ENCODE results near the gene RTTN. TPM values are rescaled to one million over a fixed set of nuclear protein-coding genes. Genes with fewer than 3 reads are reported as not detected.
"Not testable (repeated sequence)": the region's sequence is repeated elsewhere in the genome, so short reads cannot be mapped to it uniquely, and the experiment has no call there.

The RTTN gene, protein sequence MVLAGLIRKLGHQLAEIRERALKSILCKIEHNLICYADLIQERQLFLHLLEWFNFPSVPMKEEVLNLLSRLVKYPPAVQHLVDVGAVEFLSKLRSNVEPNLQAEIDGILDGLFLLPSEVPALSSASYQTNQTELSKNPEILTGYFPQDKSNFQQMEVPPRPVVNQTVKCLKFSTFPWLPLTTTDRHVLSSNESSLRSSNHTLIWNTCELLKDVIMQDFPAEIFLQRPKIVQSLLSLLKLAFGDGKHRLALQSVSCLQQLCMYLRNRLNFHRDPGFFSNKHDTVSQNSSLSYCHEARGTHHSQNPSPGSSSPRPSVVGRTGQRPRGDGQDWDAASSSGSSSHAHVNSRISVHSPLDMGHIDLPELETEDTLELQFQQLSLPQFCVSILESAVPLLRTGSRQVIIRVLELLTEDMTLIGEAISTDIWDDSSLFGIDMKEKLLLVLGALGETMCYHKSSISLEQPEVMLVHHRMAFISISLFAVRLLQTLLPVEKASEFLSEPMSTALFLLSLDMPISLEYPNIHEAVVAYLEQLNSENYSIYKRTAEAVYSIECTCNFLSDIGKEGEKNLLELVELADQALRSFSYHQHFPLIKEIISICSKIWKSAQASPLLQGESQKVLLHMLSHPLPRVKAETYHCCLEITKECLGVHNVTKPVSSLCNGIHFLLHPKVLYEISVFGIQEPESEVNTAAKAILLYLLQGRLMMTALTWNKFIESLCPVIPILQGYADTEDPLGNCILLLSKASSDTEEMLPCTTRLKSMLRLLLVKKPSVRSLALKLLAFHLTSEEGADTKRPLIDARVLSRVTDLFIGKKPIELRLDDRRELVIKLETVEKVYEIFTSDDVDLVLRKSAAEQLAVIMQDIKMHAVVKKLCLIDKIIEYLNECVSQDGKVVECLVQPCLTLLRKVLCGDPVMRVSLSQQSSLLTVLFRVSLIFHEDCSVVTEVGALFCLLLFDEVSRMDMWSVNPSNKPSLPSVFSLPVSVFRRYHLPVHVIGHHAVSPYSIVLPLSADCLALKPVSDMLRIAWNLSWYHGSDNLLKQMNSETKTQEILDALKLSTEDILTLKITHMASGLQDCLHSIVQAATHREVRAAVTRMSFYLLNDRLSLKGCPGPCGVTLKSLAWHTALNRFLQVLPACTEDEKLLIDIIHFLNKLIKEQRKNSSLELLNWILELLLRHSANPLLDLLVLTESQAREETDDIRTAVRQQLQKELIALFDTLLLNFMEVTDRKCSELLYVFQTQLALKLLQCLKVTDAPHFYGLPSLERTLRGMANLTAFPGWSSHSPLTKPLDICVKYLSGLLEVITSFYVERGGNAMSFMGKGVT (N-terminal part only)
- 14.0 and 17.7 TPM in 2 replicates for total RNA-seq (2014; rRNA removed; shearing (Covaris generic))

DNA sequence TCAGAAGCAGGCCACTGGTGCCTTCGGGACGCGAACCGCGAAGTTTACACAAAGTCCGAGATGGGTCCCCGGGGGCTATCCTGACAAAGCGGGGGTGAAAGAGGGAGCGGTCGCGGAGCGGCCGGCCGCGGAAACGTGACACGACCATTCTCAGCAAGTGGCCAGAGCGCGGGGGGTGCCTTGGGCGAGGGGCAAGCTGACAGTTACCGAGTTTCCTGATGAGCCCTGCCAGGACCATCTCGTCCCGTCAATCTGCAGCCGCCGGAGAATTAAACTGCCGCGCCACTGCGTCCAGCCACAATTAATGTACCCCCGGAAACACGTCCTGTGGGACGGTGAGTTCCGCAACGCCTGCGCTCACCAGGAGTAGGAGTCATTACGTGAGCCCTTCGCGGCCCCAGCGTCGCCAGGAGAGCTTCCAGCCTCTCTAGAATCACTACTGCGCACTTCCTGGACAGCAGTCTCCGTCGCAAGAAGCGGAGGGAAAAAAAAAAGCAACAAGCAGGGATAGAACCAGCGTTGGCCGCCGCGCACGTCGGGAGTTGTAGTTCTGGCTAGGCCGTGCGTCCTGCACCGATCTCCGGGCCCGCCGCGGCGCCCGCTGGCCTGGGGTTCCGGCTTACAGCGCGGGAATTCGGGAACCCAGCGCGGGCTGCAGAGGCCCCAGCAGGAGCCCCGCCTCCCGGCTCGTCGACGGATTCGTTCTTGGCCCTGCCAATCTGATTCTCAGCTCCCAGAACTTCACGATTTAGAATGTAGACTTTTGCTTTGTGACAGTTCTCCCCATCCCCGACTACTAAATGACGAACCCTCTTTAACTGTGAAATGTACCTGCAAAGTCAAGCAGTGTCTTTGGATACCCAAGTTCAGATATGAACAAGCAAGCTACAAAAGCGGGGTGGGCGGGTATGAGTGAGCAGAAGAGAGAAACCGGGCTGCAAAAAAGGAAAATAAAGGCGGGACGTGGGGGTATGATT is at the start of gene RTTN:
Gene RTTN, minus strand, starts transcription at position 267 of the 977 bp plus-strand sequence. Its CDS starts 29 bp downstream, at position 238.
- DNase-seq (ENCODE audit: low read depth), result peak; percentile 93

DNA sequence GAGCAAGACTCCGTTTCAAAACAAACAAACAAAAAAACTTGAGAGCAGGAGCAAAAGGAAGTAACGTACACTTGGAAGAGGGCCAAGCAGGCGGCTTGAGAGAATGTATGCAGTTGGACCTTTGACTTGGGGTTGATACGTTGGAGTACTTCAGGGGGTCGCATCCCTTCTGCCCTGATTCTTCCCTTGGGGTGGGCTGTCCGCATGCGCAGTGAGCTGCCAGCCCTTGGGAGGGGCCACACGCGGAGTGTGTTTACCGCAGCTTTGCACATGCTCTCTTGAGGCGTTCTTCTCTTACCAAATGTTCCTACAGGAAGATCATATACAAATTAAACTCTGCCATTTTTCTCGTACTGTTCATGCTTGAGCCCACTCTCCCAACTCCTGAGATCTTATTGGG is 45.3 kb upstream of the RTTN start:
- no peak for DNase-seq (ENCODE audit: low read depth)

DNA sequence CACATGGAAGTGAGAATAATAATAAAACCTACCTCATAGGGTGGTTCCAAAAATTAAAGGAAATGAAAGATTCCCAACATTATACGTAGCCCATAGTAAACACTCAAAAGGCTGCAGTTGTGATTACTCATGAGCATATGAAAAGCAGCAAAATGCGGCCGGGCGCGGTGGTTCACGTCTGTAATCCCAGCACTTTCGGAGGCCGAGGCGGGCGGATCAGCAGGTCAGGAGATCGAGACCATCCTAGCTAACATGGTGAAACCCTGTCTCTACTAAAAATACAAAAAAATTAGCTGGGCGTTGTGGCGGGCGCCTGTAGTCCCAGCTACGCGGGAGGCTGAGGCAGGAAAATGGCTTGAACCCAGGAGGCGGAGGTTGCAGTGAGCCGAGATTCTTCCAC is 44.4 kb upstream of the RTTN start:
- DNase-seq (ENCODE audit: low read depth), result not testable (repeated sequence)

DNA sequence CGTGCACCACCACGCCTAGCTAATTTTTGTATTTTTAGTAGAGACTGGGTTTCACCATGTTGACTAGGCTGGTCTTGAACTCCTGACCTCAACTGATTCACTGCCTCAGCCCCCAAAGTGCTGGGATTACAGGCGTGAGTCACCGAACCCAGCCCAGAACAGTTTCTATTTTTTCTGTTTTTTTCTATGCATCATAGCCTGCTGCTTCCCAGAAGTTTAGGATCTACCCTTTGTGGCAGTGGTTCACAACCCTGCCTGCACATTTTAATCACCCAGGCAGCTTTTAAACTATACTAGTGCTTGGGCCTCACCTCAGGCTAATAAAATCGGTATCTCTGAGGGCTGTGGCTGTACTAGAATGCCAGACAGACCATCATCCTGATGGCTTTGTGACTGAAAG is 43.6 kb upstream of the RTTN start:
- DNase-seq (ENCODE audit: low read depth), result peak; percentile 30

DNA sequence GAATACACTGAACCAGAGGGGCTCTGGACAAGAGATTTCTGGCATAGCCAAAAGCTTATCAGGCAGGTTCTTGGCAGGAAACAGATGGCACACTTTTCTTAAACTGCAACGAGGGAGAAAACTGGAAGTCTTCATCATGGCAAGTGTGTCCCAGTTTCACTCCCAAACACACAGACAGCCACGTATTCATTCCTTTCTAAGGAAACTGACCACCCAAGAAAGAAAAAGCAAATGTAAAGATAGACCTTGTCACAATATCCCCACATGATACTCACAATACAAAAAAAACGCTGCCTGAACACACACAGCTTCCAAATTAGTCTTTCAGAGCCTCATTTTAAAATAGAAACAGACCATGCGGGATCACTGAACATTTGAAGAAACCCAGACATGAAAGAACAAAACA is 40.6 kb upstream of the RTTN start:
- DNase-seq (ENCODE audit: low read depth), result no peak

DNA sequence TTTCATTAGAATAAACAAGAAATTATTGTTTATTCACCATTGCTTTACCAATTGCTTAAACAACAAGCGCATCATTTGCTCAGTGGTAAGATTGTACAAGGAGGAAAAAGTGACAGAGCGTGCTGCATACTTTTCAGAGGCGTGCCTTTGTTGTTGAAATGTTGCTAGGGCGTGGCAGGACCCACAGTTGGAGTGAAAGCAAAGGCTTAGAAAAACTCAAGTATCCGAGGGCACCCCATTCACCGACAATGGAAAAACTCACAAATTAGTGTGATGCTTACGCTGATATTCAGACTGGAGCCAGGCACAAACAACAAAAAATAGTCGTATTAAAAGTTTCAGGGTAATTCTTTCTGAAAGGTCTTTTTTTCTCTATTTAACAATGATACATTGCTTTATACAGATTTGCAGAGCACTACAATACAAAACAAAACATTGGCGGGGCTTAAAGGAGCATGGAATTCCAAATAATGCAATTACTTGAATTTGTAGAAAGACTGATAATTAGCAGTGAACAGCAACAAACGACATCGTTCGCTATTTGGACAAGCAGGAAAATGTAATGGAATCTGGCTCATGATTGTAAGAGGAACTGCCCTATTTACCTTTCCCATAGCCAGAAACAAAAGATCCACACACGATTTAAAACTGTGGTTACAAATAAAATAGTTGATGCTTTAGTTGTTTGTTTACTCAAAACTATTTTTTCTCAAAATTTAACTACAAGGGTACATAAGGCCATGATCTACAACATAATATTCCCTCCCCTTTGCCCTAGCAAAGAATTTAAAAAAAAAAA is 37.8 kb upstream of the RTTN start:
- DNase-seq (ENCODE audit: low read depth), result peak; percentile 42

DNA sequence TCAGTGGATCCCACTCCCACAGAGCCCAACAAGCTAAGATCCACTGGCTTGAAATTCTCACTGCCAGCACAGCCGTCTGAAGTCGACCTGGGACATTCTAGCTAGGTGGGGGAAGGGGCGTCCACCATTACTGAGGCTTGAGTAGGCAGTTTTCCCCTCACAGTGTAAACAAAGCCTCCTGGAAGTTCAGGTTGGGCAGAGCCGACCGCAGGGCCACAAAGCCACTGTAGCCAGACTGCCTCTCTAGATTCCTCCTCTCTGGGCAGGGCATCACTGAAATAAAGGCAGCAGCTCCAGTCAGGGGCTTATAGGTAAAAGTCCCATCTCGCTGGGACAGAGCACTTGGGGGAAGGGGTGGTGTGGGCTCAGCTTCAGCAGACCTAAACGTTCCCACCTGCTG is 31.4 kb upstream of the RTTN start:
- not testable (repeated sequence) for DNase-seq (ENCODE audit: low read depth)

DNA sequence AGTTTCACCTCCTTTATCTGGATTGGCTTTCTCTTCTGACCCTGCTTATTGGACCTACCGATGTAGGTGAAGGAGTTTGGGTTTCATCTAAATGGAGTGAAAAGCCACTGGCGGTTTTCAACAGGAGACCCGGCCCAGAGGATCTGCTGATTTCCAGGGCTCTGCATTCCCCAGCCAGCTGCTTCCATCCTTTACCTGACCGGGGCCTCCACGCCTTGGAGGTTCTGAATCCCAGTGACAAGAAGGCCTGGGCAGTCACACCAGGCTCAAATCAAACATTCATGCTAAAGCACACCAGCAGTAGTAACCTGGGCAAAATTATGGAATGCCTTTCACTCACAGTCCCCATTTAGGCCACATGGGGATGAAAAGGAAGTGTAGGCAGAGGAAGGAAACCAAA is 30.0 kb upstream of the RTTN start:
- no peak for DNase-seq (ENCODE audit: low read depth)

DNA sequence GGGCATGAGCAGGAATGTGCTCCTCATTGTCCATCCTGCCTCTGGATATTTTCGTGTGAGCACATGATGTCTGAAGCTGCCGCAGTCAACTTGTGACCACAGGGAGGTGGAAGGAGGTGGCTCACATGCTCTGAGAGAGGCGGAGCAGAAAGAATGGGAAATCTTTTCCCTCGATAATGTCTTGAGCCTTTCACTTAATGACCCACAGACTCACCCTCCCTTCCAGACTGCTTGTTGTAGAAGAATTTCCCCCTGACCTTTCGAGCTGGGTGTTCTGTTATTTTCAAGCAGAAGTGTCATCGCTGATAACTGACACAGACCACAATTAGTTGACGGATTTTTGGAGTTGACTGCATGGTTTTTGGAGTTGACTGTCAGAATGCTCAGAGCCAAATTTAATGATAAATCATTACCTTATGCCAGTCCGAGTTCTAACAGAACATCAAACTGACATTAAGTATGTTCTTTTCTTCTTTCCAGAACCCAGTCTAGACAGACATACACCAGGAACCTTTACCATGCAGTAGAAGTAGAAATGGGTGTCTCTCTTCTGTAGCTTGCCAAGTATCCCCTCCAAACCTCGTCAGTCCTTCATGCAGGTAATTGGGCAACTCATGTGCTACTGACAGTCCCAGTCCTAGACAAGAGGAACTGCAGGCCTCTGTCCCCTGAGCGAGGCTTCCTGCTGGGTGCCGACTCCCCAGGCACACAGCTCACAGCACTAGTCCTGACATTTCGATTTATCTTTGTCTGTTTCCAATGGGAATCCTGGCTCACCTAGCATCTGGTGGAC is 29.4 kb upstream of the RTTN start:
- peak; percentile 69 for DNase-seq (ENCODE audit: low read depth)

DNA sequence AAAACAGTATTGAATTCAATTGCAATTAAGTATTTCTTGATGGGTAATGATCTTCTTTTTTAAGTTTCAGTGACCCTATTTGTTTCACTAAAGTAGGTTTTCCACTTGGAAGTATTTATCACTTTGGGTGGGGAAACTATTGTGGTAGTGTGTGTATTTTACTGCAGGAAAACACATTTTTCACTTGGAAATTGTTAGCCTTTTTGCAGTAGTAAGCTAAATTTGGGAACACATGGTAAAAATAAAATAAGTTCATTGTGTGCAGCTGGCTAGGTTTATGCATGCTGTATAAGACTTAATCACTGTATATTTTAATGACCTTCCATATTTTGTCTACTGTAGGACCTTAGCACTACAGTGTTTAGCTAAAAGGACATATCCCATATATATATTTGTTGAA is 28.5 kb upstream of the RTTN start:
- no peak for DNase-seq (ENCODE audit: low read depth)

DNA sequence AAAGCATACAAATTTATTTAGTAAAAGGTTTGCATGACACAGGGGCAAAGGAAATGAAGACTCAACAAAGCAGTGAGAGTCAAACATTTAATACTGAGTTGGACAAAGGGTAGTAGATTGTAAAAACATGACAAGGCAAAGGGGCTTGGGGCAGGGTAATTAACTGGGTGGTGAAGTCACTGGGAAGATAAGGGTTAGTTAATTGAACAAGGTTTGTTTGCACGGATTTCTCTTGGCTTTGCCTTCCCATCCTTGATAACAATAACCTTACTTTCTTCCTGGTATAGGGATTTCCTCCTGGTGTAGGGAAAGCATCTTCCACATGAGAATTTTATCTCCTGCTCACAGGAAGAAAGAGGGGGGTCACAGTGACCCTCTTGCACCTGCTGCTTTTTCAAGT is 26.8 kb upstream of the RTTN start:
- DNase-seq (ENCODE audit: low read depth), result no peak

DNA sequence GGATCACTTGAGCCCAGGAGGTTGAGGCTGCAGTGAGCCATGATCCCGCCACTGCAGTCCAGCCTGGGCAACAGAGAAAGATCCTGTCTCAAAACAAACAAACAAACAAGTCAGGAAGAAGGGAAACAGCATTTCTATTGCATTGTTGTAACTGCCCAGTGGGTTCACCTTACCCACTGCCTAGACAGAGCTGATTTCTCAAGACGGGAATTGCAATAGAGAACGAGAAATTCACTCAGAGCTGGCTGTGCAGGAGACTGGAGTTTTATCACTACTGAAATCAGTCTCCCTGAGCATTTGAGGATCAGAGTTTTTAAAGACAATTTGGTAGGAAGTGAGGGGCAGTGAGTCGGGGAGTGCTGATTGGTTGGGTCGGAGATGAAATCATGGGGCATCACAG is 24.2 kb upstream of the RTTN start:
- no peak for DNase-seq (ENCODE audit: low read depth)

DNA sequence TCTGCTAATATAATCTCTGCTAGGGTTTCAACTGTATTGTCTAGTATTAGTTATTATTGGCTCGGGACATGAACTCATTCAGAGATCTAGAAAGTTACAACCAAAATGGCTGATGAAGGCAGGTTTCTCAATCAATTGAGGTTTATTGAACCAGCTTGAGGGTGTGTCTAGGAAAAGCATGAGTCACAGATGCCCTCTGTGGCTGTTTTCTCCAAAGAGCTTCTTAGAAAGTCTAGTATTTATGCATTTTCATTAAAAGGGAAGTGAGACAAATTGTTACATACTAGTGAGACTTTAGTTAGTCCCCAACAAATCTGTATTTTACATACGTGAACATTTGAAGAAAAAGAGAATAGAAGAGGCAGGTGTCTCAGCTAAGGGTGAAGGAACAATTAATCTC is 23.0 kb upstream of the RTTN start:
- no peak for DNase-seq (ENCODE audit: low read depth)

DNA sequence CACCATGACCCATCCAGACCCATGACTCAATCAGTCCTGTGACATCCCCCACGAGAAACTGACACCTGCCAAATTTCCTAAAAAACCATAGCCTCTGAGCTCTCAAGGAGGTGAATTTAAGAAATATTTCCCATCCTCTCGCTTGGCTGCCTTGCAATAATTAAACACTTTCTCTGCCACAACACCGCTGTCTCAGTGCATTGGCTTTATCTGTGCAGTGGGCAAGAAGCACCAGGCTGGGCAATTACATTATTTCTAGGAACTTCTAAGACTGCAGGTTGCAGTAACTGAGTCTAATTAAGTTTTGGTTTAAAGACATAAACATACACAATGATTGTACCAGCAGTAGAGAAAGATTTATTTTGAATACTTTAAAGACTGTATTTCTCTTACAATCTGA is 22.0 kb upstream of the RTTN start:
- DNase-seq (ENCODE audit: low read depth), result no peak

DNA sequence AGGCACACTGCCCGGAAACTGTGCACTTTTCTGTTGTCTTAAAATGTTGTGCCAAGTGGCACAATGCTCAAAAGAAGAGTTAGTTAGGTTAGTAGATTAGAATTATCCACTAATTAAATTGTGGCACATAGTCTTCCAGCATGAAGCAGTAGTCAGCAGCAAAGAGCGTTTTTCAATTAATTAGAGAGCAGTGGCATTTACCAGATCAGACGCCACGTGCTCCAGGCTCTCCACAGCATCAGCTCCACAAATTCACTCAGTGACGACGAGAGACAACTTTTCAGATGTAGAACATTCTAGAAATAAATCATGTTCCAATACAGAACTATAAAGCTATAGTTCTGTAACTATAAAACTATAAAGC is 16.4 kb upstream of the RTTN start:
- DNase-seq (ENCODE audit: low read depth), result no peak

DNA sequence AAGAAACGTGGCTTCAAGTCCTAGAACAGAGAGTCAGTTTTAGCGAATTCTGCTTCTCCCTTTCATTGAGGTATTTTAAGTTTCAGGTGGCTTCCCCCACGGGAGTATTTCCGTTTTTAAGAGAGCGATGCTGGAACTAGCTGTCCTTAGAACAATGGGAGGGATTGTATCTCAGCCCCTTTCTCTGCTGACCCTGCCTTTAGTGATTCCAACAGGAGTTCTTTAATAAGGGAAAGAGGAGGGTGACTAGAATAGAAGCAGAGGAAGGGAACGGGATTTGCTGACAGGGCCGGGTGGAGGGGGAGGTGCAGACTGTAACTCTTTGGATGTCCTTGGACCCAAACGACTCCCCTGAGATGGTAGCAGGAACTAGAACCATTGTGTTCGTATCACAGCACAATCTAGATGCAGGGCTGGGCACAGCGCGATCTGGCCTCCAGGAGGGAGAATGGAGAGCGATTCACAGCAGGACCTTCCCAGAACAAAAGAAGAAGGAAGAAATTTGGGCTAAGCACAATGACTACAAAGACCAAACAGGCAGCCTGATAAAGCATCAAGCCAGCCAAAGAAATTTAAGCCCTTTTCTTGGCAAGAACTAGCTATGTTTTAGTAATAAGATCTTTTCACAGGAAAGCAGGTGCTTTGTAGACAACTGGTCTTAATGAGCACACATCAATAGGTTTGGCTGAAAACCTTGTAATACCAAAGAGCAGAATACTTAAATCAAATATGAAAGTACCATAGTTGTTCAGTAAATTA is 15.8 kb upstream of the RTTN start:
- no peak for DNase-seq (ENCODE audit: low read depth)

DNA sequence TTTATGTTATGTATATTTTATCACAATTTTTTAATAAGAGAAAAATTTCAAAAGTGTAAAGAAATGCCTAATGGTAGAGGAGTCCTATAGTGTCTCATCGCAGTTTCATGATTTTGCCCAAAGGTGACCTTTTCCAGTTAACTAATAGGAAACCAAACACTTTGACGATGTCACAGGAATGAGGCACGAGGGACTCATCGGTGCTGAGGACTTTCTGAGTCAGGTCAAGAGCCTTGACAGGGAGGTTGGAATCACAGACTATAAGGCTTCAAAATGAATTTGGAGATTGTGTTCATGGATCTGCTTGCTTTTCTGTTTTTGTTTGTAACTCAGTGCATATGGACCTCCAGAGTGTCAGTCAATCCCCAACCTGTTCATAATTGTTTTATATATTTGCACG is 15.1 kb upstream of the RTTN start:
- DNase-seq (ENCODE audit: low read depth), result no peak

DNA sequence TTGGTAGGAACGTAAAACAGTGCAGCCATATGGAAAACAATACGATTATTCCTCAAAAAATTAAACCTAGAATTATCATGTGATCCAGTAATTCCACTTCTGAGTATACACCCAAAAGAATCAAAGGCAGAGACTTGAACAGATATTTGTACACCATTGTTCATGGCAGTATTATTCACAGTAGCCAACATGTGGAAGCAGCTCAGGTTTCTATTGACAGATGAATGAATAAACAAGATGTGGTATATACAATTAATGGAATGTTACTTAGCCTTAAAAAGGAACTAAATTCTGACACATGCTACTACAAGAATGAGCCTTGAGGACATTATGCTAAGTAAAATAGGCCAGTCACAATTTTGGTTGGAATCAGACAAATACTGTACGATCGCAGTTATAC is 14.2 kb upstream of the RTTN start:
- DNase-seq (ENCODE audit: low read depth), result no peak
